T-helper 2 cell treated with Interferon-gamma antibody and Interleukin-4, amounts not matched to agents 100 ng/mL and 5 ng/mL, for 36 hours (primary cell): ENCODE data around the gene WBP2NL. TPM values are rescaled to one million over a fixed set of nuclear protein-coding genes. Genes with fewer than 3 reads are reported as not detected.

Source experiments
- intact Hi-C: fragments of 100-400 bp; cut with micrococcal nuclease; formaldehyde crosslinking; loops from one replicate; pipeline ENCODE4 v1.15.1; 2023
- total RNA-seq: library from RNA; stranded (reverse); gene quantifications from 2 replicates; pipeline ENCODE4 v1.2.3, GENCODE V29; 2022

WBP2NL gene
- total RNA-seq, 1 donor from 2014 or later = 2.0 TPM

DNA sequence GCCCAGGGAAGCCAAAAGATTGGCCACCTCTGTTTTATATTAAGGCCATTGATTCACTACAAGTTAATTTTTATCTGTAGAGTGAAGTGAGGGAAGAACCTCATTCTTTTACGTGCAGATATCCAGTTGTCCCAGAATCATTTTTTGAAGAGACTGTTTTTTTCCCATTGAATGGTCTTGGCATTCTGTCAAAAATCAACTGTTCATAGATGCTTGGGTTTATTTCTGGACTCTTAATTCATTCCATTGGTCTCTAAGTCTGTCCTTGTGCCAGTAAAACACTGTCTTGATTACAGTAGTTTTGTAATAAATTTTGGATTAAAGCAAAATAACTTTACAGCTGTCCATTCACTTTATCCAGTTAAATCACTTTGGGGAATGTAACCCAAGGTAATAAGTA is 26.8 kb downstream of the WBP2NL start:
- intact Hi-C loops = no loop called here

DNA sequence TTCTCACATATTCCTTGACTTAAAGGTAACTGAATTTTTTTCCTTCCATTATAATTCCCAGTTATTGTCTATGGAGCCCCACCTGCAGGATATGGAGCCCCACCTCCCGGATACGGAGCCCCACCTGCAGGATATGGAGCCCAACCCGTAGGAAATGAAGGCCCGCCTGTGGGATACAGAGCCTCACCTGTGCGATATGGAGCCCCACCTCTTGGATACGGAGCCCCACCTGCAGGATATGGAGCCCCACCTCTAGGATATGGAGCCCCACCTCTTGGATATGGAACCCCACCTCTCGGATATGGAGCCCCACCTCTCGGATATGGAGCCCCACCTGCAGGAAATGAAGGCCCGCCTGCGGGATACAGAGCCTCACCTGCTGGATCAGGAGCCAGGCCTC is 28.1 kb downstream of the WBP2NL start:
- intact Hi-C loops = no loop called here

DNA sequence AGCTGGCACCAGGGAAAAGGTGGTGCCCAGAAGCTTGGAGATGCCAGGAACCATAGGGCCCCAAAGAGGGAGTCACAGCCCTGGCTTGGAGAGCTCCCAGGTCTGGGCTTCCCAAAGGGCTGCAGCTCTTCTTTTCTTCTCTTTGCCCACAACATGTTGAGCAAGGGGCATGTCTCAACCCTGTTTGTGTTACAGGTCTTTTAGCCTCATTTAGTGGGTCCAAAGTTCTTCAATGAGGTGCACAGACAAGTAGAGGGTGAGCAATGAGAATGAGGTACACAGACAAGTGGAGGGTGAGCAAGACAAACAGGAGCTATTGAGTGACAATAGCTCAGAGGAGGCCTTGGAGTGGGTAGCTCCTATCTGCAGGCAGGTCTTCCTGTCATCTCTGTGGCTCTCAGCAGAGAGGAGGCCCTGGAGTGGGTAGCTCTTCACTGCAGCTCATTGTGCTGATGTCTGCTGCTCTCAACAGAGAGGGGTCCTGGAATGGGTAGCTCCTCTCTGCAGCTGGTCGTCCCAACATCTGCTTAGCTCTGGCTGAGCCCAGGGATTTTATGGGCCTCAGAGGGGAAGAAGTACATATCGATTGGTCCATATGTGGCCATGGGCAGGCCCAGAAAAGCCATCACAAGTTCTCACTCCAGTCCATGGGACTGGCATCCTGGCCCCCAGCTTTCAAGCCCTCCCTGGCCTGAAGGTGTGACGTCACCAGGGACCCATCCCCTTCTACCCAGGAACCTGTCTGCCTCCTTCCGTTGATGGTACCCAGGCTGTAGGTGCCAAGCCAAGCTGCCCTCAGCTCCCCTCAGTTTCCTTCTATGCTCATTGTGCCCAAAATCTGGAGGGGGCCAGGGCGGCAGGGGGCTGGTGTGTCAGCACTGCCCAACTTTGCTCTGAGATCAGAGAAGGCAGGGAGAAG is 34.9 kb downstream of the WBP2NL start:
- intact Hi-C loops = no loop called here

DNA sequence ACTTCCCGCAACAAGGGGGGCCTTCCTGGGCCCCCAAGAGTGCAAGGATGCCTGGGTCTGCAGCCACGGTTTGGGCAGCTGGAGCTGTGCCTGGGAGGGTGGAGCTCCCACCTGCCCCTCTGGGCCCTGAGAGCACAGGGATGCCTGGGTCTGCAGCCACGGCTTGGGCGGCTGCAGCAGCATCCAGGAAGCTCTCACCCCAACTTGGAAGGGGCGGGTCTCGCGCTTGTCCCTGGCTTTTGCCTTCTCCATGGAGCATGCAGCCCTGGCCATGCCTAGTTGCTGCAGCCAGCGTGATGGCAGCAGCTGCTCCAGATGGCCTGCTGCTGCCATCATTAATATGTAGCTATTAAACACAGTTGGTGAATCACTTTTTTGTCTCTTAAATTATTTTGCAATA is 36.7 kb downstream of the WBP2NL start:
- intact Hi-C loops = no loop called here

- intact Hi-C loops = no loop called here
Observed at GRCh38 chr22:42039271-42039670, 40.7 kb downstream of the WBP2NL start.

DNA sequence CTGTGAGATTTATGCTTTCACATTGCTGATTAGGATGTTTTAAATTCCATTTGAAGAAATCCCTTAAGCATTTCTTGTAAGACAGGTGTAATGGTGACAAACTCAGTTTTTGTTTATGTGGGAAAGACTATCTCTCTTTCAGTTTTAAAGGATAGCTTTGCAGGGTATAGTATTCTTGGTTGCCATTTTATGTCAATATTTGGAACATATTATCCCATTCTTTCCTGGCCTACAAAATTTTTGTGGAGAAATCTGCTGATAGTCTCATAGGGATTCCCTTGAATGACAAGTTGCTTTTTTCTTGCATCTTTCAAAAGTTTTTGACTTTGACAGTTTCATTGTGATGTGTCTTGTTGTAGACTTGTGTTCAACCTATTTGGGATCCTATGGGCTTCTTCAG is 43.2 kb downstream of the WBP2NL start:
- intact Hi-C loops = no loop called here

DNA sequence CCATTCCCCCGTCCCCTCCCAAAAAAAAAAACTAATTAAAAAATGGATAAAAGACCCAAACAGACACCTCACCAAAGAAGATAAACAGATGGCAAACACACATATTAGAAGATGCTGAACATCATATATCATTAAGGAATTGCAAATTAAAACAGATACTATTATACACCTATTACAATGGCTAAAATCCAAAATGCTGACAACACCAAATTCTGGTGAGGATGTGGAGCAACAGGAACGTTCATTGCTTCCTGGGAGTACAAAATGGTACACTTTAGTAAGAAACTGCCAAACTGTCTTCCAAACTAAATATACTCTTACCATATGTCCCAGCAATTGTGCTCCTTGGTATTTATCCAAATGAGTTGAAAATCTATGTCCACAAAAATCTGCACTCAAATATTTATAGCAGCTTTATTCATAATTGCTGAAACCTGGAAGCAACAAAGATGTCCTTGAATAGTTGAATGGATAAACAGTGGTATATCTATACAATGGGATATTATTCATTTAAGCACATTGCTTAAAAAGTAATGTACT is 52.1 kb downstream of the WBP2NL start:
- intact Hi-C loops = no loop called here

GRCh38 chr22:42052765-42053164 is 54.2 kb downstream of the WBP2NL start:
- intact Hi-C loops = no loop called here

DNA sequence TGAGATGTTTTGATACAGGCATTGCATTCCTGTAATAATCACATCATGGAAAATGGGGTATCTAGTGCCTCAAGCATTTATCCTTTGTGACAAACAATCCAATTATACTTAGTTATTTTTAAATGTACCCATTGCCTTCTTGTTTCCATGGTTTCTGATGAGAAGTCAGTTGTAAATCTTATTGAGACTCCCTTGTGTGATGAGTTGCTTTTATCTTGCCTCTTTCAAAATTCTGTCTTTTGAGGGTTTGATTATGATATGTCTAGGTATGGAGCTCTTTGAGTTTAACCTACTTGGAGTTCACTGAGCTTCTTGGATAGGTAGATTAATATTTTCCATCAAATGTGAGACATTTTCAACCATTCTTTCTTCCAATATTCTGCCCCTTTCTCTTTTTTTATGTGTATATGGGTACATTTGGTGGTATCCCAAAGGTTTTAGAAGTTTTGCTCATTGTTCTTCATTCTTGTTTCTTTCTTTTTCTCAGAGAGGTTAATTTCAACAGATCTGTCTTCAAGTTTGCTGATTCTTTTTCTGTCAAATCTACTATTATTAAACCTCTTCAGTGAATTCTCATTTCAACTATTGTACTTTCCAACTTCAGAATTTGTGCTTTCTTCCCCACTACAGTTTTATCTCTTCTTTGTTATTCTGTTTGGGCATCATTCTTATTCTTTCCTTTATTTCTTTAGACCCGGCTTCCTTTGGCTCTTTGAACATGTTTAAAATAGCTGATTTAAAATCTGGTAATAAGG is 58.3 kb downstream of the WBP2NL start:
- intact Hi-C loops = no loop called here

DNA sequence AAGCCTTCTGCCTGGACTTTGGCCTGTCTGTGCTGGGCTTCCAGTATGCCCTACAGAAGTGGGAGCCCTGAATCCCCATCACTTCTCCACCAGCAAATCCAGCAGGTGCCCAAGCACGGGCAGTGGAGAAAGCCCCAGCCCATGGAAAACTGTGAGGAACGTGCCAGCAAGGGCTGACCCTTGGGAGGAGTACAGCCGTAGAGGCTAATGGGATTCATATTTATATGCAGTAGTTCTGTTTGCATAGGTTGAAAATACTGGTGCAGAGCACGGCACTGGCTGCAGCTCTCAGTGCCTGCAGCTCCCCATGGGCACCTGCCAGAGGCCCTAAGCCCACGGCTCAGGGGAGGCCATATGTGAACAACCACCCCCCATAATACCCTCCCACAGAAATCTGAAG is 61.9 kb downstream of the WBP2NL start:
- intact Hi-C loops = no loop called here

GRCh38 chr22:42061041-42061440 is 62.5 kb downstream of the WBP2NL start:
- intact Hi-C loops = no loop called here

GRCh38 chr22:42062506-42063170 is 64.0 kb downstream of the WBP2NL start:
- intact Hi-C loops = no loop called here

DNA sequence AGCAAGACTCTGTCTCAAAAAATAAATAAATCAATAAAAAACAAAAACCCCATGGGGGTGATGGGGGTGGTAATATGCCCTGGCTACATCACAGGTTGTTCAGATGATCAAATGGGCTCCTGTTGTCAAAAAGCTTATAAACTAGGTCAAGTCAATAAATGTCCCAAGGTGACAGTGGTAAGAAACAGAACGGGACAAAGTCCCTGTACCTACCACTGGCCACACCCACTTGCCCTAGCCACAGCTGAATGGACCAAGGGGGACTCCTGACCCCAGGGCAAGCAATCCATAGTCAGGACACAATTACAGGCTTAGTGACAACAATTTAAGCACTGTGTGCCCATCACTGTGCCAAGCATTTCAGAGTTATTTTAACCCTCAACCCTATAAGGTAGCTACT is 66.0 kb downstream of the WBP2NL start:
- intact Hi-C loops = no loop called here

DNA sequence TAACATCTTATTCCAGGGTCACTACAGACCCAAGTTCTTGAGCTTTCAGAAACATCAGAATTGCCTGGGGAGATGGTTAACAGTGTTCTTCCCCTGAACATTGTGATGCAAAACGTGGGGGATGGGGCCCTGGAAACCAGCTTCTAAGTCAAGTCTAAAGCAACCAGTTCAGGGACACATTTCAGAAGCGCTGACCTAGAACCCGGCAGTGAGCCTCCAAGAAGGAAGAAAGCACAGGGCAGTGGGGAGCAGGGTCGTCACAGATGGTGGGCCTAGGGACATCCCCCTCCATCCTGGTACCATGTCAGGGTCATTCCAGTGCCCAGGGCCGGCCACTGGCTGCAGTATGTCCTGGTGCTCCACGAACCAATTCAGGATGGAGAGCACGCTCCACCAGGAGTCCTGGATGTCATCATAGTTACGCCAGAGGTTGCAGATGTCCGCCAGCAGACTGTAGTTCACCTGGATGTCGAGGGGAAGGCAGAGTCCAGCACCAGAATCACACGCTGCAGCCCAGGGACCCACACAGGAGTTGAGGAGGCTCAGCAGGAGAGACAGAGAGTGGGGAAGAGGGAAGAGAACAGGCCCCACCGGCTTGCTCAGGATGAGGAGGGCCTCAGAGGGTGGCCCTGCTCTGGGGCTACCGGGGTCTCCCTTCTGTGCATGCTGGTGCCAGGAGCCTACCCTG is 67.0 kb downstream of the WBP2NL start:
- intact Hi-C loops = no loop called here

GRCh38 chr22:42066126-42066761 is 67.7 kb downstream of the WBP2NL start:
- intact Hi-C loops = no loop called here

DNA sequence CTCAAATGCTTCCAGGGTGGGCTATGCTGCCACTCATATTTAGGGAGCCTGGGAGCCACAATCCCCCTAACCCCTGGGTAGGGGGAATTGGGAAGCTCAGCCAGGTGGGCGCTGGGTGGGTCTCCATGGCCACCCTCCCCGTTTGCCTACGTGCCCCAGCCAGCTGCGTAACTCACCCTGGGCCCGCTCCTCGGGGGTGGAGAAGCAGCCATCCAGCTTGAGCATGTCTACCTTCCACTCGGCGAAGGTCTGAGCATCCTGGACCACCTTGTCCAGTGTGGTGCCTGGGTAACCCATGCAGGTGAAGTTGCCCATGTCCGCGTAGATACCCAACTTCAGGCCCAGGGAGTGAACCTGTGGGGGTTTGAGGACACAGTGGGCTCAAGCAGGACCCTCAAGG is 68.3 kb downstream of the WBP2NL start:
- intact Hi-C loops = no loop called here

- intact Hi-C loops = no loop called here
Observed at GRCh38 chr22:42067671-42068251, 69.2 kb downstream of the WBP2NL start.

GRCh38 chr22:42068291-42068690 is 69.7 kb downstream of the WBP2NL start:
- intact Hi-C loops = no loop called here

GRCh38 chr22:42069801-42070516 is 71.4 kb downstream of the WBP2NL start:
- intact Hi-C loops = loop anchor here (1.0 to 2.0 kb wide), 5 partner anchors 9 to 123 kb away; partner anchors contain the start of genes CENPM, SMDT1 and WBP2NL
